GM18519 (cell line): Measurements from ENCODE around the gene BCAR3.
"Not testable (repeated sequence)": the region's sequence is repeated elsewhere in the genome, so short reads cannot be mapped to it uniquely, and the experiment has no call there.

ENCODE experiments used
- ATAC-seq: cut with Tn5 transposase; IDR thresholded peaks from one replicate; pipeline ENCODE4 v1.9.1; 2021; ENCODE audit warnings: mild to moderate bottlenecking, moderate library complexity; ENCODE audit not compliant: unreplicated experiment, low FRiP score

Gene BCAR3

GRCh38 chr1:93671099-93671621 lies 10.5 kb downstream of the BCAR3 start:
- ATAC-seq = no peak

- ATAC-seq = no peak
These were observed 11.5 kb downstream of the BCAR3 start for GRCh38 chr1:93670141-93670540.

GRCh38 chr1:93669369-93669768 lies 12.3 kb downstream of the BCAR3 start:
- ATAC-seq = no peak

- no peak for ATAC-seq
These were observed 12.7 kb downstream of the BCAR3 start for GRCh38 chr1:93668951-93669350.

GRCh38 chr1:93668121-93668520 lies 13.5 kb downstream of the BCAR3 start:
- no peak for ATAC-seq

GRCh38 chr1:93667642-93668041 lies 14.0 kb downstream of the BCAR3 start:
- ATAC-seq = no peak

- no peak for ATAC-seq
These were observed 14.8 kb downstream of the BCAR3 start for GRCh38 chr1:93666613-93667384.

GRCh38 chr1:93665015-93665414 lies 16.6 kb downstream of the BCAR3 start:
- no peak for ATAC-seq

- ATAC-seq = no peak
These were observed 18.4 kb downstream of the BCAR3 start for GRCh38 chr1:93663208-93663614.

GRCh38 chr1:93662481-93663207 lies 19.0 kb downstream of the BCAR3 start:
- no peak for ATAC-seq

GRCh38 chr1:93661829-93662474 lies 19.7 kb downstream of the BCAR3 start:
- no peak for ATAC-seq

GRCh38 chr1:93661341-93661740 lies 20.3 kb downstream of the BCAR3 start:
- not testable (repeated sequence) for ATAC-seq

GRCh38 chr1:93659822-93660503 lies 21.7 kb downstream of the BCAR3 start:
- no peak for ATAC-seq

- ATAC-seq = no peak
These were observed 23.4 kb downstream of the BCAR3 start for GRCh38 chr1:93658188-93658587.

- ATAC-seq = no peak
These were observed 25.1 kb downstream of the BCAR3 start for GRCh38 chr1:93656491-93656890.

- ATAC-seq = no peak
These were observed 28.0 kb downstream of the BCAR3 start for GRCh38 chr1:93653656-93654055.

GRCh38 chr1:93652323-93652949 lies 29.2 kb downstream of the BCAR3 start:
- no peak for ATAC-seq

GRCh38 chr1:93651695-93652094 lies 29.9 kb downstream of the BCAR3 start:
- ATAC-seq = no peak

- not testable (repeated sequence) for ATAC-seq
These were observed 31.5 kb downstream of the BCAR3 start for GRCh38 chr1:93650159-93650558.

GRCh38 chr1:93649231-93649630 lies 32.4 kb downstream of the BCAR3 start:
- no peak for ATAC-seq
